Mesendoderm (in vitro differentiated cells): ENCODE measurements around the gene DMRT1.
A peak's percentile ranks its signal among the peaks of the same experiment; 100 is the strongest.
"Not testable (repeated sequence)": the region's sequence is repeated elsewhere in the genome, so short reads cannot be mapped to it uniquely, and the experiment has no call there.

Source experiments
- DNase-seq: peaks from one replicate; pipeline ENCODE4 v3.0.0; 2013
- H2AK5ac ChIP-seq: 2 replicates; pipeline ENCODE4 v1.6.1; 2013; ENCODE audit warnings: low read length, inconsistent platforms
- H2BK120ac ChIP-seq: 2 replicates; pipeline ENCODE4 v1.6.1; 2013; ENCODE audit warnings: low read depth, mild to moderate bottlenecking, low read length, moderate library complexity, mixed read lengths
- H2BK15ac ChIP-seq: replicated peaks from 2 replicates; pipeline ENCODE4 v1.6.1; 2013; ENCODE audit warnings: low read depth, mild to moderate bottlenecking, moderate library complexity
- H2BK5ac ChIP-seq: 2 replicates; pipeline ENCODE4 v1.6.1; 2013; ENCODE audit warnings: low read length, inconsistent platforms
- H3K18ac ChIP-seq: 2 replicates; pipeline ENCODE4 v1.6.1; 2013; ENCODE audit warnings: mild to moderate bottlenecking, low read length, mixed read lengths
- H3K23ac ChIP-seq: one replicate; pipeline ENCODE4 v1.6.1; 2013; ENCODE audit warnings: low read length
- H3K27ac ChIP-seq: 2 replicates; pipeline ENCODE4 v1.5.1; 2013; ENCODE audit warnings: low read depth, mild to moderate bottlenecking, inconsistent platforms, low read length, moderate library complexity
- H3K27me3 ChIP-seq: 2 replicates; pipeline ENCODE4 v1.6.1; 2013; ENCODE audit warnings: low read length, control low read depth, mild to moderate bottlenecking, inconsistent platforms; ENCODE audit not compliant: insufficient read depth, poor library complexity
- H3K36me3 ChIP-seq: 2 replicates; pipeline ENCODE4 v1.6.1; 2013; ENCODE audit warnings: low read length, inconsistent platforms; ENCODE audit not compliant: control insufficient read depth, insufficient read depth
- H3K4ac ChIP-seq: one replicate; pipeline ENCODE4 v1.6.1; 2013; ENCODE audit warnings: low read depth, mild to moderate bottlenecking, low read length, moderate library complexity
- H3K4me1 ChIP-seq: 2 replicates; pipeline ENCODE4 v1.6.1; 2013; ENCODE audit warnings: low read depth, low read length, inconsistent platforms; ENCODE audit not compliant: control insufficient read depth
- H3K4me2 ChIP-seq: 2 replicates; pipeline ENCODE4 v1.6.1; 2013; ENCODE audit warnings: low read length
- H3K4me3 ChIP-seq: 2 replicates; pipeline ENCODE4 v1.5.1; 2013; ENCODE audit warnings: mild to moderate bottlenecking, low read length
- H3K56ac ChIP-seq: one replicate; pipeline ENCODE4 v1.6.1; 2013; ENCODE audit warnings: low read length
- H3K79me1 ChIP-seq: 2 replicates; pipeline ENCODE4 v1.6.1; 2013; ENCODE audit warnings: low read length, inconsistent platforms
- H3K79me2 ChIP-seq: 2 replicates; pipeline ENCODE4 v1.6.1; 2013; ENCODE audit warnings: mild to moderate bottlenecking, low read length; ENCODE audit not compliant: control insufficient read depth, insufficient read depth
- H3K9ac ChIP-seq: 2 replicates; pipeline ENCODE4 v1.6.1; 2013; ENCODE audit warnings: low read length, inconsistent platforms
- H4K5ac ChIP-seq: one replicate; pipeline ENCODE4 v1.6.1; 2013; ENCODE audit warnings: low read length
- H4K8ac ChIP-seq: one replicate; pipeline ENCODE4 v1.6.1; 2013; ENCODE audit warnings: low read depth, mild to moderate bottlenecking, control low read depth, low read length, moderate library complexity
- WGBS: extraction: QIAGEN DNeasy Blood & Tissue Kit; methylation state at CpG from one replicate; pipeline ENCODE4 v1.1.7; 2013; ENCODE audit warnings: low lambda C conversion rate, missing lambda C conversion rate; ENCODE audit not compliant: insufficient coverage; ENCODE audit errors: extremely low coverage; 5-methylcytosine and 5-hydroxymethylcytosine counted together

Gene DMRT1

GRCh38 chr9:994005-994404 is 152.5 kb downstream of the DMRT1 start:
- no peak overlapping the region for H3K4me2 ChIP-seq
- H3K79me2 ChIP-seq: no peaks in the 10 kb centered on the region
- no peak overlapping the region for H3K23ac ChIP-seq
- no peak overlapping the region for H3K27ac ChIP-seq
- no peak overlapping the region for H3K4me3 ChIP-seq
- H4K5ac ChIP-seq: no peak overlapping the region
- H3K4ac ChIP-seq: no peak overlapping the region
- H3K18ac ChIP-seq: no peak overlapping the region
- no peaks in the 10 kb centered on the region for H3K79me1 ChIP-seq
- no peak for DNase-seq
- H2BK15ac ChIP-seq: no peak overlapping the region
- H2BK120ac ChIP-seq: no peak overlapping the region
- no peak overlapping the region for H2BK5ac ChIP-seq
- WGBS: no CpG with 5 or more reads among the region's 4 CpGs
- H3K9ac ChIP-seq: no peak overlapping the region
- no peak overlapping the region for H4K8ac ChIP-seq
- no peaks in the 10 kb centered on the region for H3K27me3 ChIP-seq
- no peaks in the 10 kb centered on the region for H3K36me3 ChIP-seq
- H3K4me1 ChIP-seq: no peaks in the 10 kb centered on the region
- H2AK5ac ChIP-seq: no peak overlapping the region
- no peak overlapping the region for H3K56ac ChIP-seq

GRCh38 chr9:995192-995591 is 153.7 kb downstream of the DMRT1 start:
- Histone ChIP-seq H3K18ac (no peak overlapping the region), H4K5ac (no peak overlapping the region), H3K27me3 (no peaks in the 10 kb centered on the region), H2BK120ac (no peak overlapping the region), H3K23ac (no peak overlapping the region), H3K4me3 (no peak overlapping the region), H4K8ac (no peak overlapping the region), H3K4ac (no peak overlapping the region), H3K4me1 (no peaks in the 10 kb centered on the region), H3K4me2 (no peak overlapping the region), H3K36me3 (no peaks in the 10 kb centered on the region), H2AK5ac (no peak overlapping the region), H3K9ac (no peak overlapping the region), H3K79me2 (no peaks in the 10 kb centered on the region), H3K27ac (no peak overlapping the region), H3K79me1 (no peaks in the 10 kb centered on the region), H2BK15ac (no peak overlapping the region), H3K56ac (no peak overlapping the region), H2BK5ac (no peak overlapping the region)
- no CpG with 5 or more reads among the region's 4 CpGs for WGBS
- no peak for DNase-seq

GRCh38 chr9:995781-996180 is 154.3 kb downstream of the DMRT1 start:
- H4K5ac ChIP-seq: no peak overlapping the region
- H3K79me2 ChIP-seq: no peaks in the 10 kb centered on the region
- no peak overlapping the region for H3K18ac ChIP-seq
- H2BK15ac ChIP-seq: no peak overlapping the region
- H3K4me3 ChIP-seq: no peak overlapping the region
- WGBS: no CpG with 5 or more reads among the region's 3 CpGs
- no peak overlapping the region for H2BK5ac ChIP-seq
- no peak overlapping the region for H3K9ac ChIP-seq
- H4K8ac ChIP-seq: no peak overlapping the region
- no peak overlapping the region for H3K4me2 ChIP-seq
- no peak for DNase-seq
- no peaks in the 10 kb centered on the region for H3K36me3 ChIP-seq
- no peak overlapping the region for H2AK5ac ChIP-seq
- no peak overlapping the region for H3K23ac ChIP-seq
- no peaks in the 10 kb centered on the region for H3K79me1 ChIP-seq
- H3K56ac ChIP-seq: no peak overlapping the region
- H3K27ac ChIP-seq: no peak overlapping the region
- no peak overlapping the region for H3K4ac ChIP-seq
- no peaks in the 10 kb centered on the region for H3K27me3 ChIP-seq
- H3K4me1 ChIP-seq: no peaks in the 10 kb centered on the region
- no peak overlapping the region for H2BK120ac ChIP-seq

GRCh38 chr9:998299-999110 is 157.0 kb downstream of the DMRT1 start:
- H3K79me1 ChIP-seq, H3K23ac ChIP-seq, H2BK120ac ChIP-seq, H3K27ac ChIP-seq, H3K4me1 ChIP-seq, H3K56ac ChIP-seq, H3K27me3 ChIP-seq, H3K79me2 ChIP-seq, H4K8ac ChIP-seq, H3K18ac ChIP-seq, H2BK5ac ChIP-seq, H3K9ac ChIP-seq, H3K4me3 ChIP-seq, H2AK5ac ChIP-seq, H2BK15ac ChIP-seq, H3K4me2 ChIP-seq, H3K4ac ChIP-seq, H3K36me3 ChIP-seq, H4K5ac ChIP-seq: not testable (repeated sequence)
- WGBS: no CpG with 5 or more reads among the region's 55 CpGs
- DNase-seq: peak; percentile 9

GRCh38 chr9:1001838-1002237 is 160.3 kb downstream of the DMRT1 start:
- Histone ChIP-seq H3K4me3 (no peak overlapping the region), H4K5ac (no peak overlapping the region), H4K8ac (no peak overlapping the region), H2BK120ac (no peak overlapping the region), H3K4ac (no peak overlapping the region), H3K23ac (no peak overlapping the region), H3K27ac (no peak overlapping the region), H3K4me2 (no peak overlapping the region), H3K79me1 (no peaks in the 10 kb centered on the region), H3K56ac (no peak overlapping the region), H3K79me2 (no peaks in the 10 kb centered on the region), H3K18ac (no peak overlapping the region), H3K27me3 (no peaks in the 10 kb centered on the region), H3K9ac (no peak overlapping the region), H2BK5ac (no peak overlapping the region), H3K4me1 (no peaks in the 10 kb centered on the region), H3K36me3 (no peaks in the 10 kb centered on the region), H2AK5ac (no peak overlapping the region), H2BK15ac (no peak overlapping the region)
- no peak for DNase-seq
- WGBS: no CpG with 5 or more reads among the region's 4 CpGs

GRCh38 chr9:1002678-1003077 is 161.2 kb downstream of the DMRT1 start:
- H3K27ac ChIP-seq: no peak overlapping the region
- no peak overlapping the region for H3K56ac ChIP-seq
- no peak overlapping the region for H3K4me2 ChIP-seq
- H2AK5ac ChIP-seq: no peak overlapping the region
- no peak overlapping the region for H2BK120ac ChIP-seq
- no CpG with 5 or more reads among the region's 2 CpGs for WGBS
- no peak overlapping the region for H2BK15ac ChIP-seq
- H3K18ac ChIP-seq: no peak overlapping the region
- H3K4me1 ChIP-seq: no peaks in the 10 kb centered on the region
- H3K4ac ChIP-seq: no peak overlapping the region
- no peaks in the 10 kb centered on the region for H3K27me3 ChIP-seq
- no peak overlapping the region for H3K23ac ChIP-seq
- no peaks in the 10 kb centered on the region for H3K36me3 ChIP-seq
- H3K79me1 ChIP-seq: no peaks in the 10 kb centered on the region
- no peak overlapping the region for H3K4me3 ChIP-seq
- H4K8ac ChIP-seq: no peak overlapping the region
- H3K79me2 ChIP-seq: no peaks in the 10 kb centered on the region
- H2BK5ac ChIP-seq: no peak overlapping the region
- H3K9ac ChIP-seq: no peak overlapping the region
- no peak overlapping the region for H4K5ac ChIP-seq
- DNase-seq: no peak
